ENCODE measurements around the gene HEATR3.

HEATR3 gene

DNA sequence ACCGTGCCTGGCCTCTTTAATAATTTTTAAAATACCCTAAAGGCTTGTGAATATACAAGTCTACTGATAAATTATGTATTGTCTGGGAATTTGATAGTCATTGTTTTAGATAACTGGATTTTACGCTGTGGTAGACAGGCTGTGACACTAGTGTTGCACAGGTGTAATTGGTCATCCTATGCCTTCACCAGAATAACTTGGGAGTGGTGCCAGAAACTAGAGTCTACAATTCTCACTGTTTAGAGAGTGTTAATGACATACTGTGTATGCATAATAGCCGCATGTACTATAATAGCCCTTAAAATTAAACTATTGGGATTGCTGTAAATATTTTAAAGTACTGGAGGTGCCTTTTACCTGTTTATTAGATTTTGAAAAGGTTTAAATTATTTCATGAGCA lies 29.3 kb upstream of the HEATR3 start:
- no peaks in the 10 kb centered on the region for H3K9me2 ChIP-seq (replicated peaks; ENCODE audit: control insufficient read depth, low read length)

DNA sequence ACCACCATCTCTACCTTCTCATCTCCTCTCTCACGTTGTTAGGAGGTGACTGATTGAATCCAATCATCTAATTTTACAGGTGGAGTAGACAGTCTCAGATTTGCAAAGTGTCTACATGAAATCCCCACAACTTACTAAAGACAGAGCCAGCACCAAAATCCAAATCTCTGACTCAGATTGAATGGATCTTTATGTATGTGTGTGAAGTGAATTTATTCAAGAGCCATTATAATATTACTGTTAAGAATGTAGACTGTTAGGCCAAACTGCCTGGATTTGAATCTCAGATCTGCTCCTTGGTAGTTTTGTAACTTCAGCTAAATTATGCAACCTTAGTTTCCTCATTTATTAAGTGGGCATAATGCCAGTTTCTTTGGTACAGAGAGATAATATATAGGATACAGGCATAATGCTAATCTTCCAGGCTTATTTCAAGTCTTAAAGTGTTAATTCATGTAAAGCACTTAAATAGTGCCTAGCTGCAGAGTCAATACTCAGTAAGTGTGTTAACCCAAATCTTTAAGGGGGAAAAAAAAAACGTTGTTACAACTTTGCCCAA lies 28.0 kb upstream of the HEATR3 start:
- Histone ChIP-seq H3K4me3 (ENCODE audit: low read length) (no peak overlapping the region), H3K9me2 (replicated peaks; ENCODE audit: control insufficient read depth, low read length) (no peaks in the 10 kb centered on the region), H3F3A (ENCODE audit: control insufficient read depth, insufficient read depth) (0 out of 2 replicates have a peak, but pooled peaks cover 3% of the 10 kb centered on the region), H4K20me1 (ENCODE audit: control insufficient read depth, insufficient read depth, low read depth, low read length) (no peaks in the 10 kb centered on the region), H3K27ac (ENCODE audit: low read depth, low read length) (no peak overlapping the region), H3K79me2 (ENCODE audit: control insufficient read depth, low read length) (no peaks in the 10 kb centered on the region), H3K4me2 (ENCODE audit: low read length) (no peak overlapping the region), H3K4me1 (ENCODE audit: control insufficient read depth, low read length) (no peaks in the 10 kb centered on the region), H3K36me3 (ENCODE audit: control insufficient read depth, low read length) (peaks cover 30% of the 10 kb centered on the region), H3K9me3 (ENCODE audit: control insufficient read depth, insufficient read depth, low read length) (no peaks in the 10 kb centered on the region), H3K27me3 (ENCODE audit: control insufficient read depth, low read length) (peaks cover 4% of the 10 kb centered on the region; the same call in 1 of the 2 replicates)
- TF ChIP-seq EZH2phosphoT487 (IDR thresholded peaks at IDR 0.05; ENCODE audit: borderline replicate concordance, low read length): no peak
- no peak for TF ChIP-seq CTCF (IDR thresholded peaks at IDR 0.05; ENCODE audit: low read depth, low read length, poor library complexity, severe bottlenecking)

More for the DNA sequence above, 29.3 kb upstream of the HEATR3 start:
- no peak overlapping the region for H3K4me3 ChIP-seq (ENCODE audit: low read length)
- H3K36me3 ChIP-seq (ENCODE audit: control insufficient read depth, low read length): peaks cover 40% of the 10 kb centered on the region
- H3K27ac ChIP-seq (ENCODE audit: low read depth, low read length): no peak overlapping the region
- no peaks in the 10 kb centered on the region for H3K4me1 ChIP-seq (ENCODE audit: control insufficient read depth, low read length)
- H3K9me3 ChIP-seq (ENCODE audit: control insufficient read depth, insufficient read depth, low read length): no peaks in the 10 kb centered on the region
- H3K4me2 ChIP-seq (ENCODE audit: low read length): no peak overlapping the region
- TF ChIP-seq CTCF (IDR thresholded peaks at IDR 0.05; ENCODE audit: low read depth, low read length, poor library complexity, severe bottlenecking) (no peak), EZH2phosphoT487 (IDR thresholded peaks at IDR 0.05; ENCODE audit: borderline replicate concordance, low read length) (no peak)
- H3K27me3 ChIP-seq (ENCODE audit: control insufficient read depth, low read length): no peaks in the 10 kb centered on the region
- H3F3A ChIP-seq (ENCODE audit: control insufficient read depth, insufficient read depth): 0 out of 2 replicates have a peak, but pooled peaks cover 3% of the 10 kb centered on the region
- H4K20me1 ChIP-seq (ENCODE audit: control insufficient read depth, insufficient read depth, low read depth, low read length): no peaks in the 10 kb centered on the region
- H3K79me2 ChIP-seq (ENCODE audit: control insufficient read depth, low read length): no peaks in the 10 kb centered on the region

DNA sequence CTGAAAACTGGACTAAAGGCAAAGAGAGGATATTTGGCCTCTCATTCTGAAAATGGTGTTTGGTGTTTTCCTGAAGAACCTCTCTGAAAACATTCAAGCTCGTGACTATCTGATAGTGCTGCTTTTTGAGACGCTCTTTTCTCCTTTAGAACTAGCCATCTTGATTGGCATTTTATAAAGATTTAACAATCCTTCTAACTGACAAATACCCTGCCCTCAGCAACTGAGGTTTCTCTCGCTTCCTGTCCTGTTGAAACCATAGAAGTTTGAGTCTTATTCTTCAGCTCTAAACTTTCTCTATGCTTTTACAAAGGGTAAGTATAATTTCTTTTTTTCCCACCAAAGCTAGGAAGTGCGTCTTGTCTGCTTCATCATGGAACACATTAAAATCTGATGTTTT lies 27.5 kb upstream of the HEATR3 start:
- no peaks in the 10 kb centered on the region for H3K4me1 ChIP-seq (ENCODE audit: control insufficient read depth, low read length)
- H3F3A ChIP-seq (ENCODE audit: control insufficient read depth, insufficient read depth): 0 out of 2 replicates have a peak, but pooled peaks cover 3% of the 10 kb centered on the region
- H3K36me3 ChIP-seq (ENCODE audit: control insufficient read depth, low read length): peaks cover 27% of the 10 kb centered on the region
- peaks cover 9% of the 10 kb centered on the region; the same call in 1 of the 2 replicates for H3K27me3 ChIP-seq (ENCODE audit: control insufficient read depth, low read length)
- H3K9me3 ChIP-seq (ENCODE audit: control insufficient read depth, insufficient read depth, low read length): no peaks in the 10 kb centered on the region
- H4K20me1 ChIP-seq (ENCODE audit: control insufficient read depth, insufficient read depth, low read depth, low read length): no peaks in the 10 kb centered on the region
- no peaks in the 10 kb centered on the region for H3K79me2 ChIP-seq (ENCODE audit: control insufficient read depth, low read length)
- H3K27ac ChIP-seq (ENCODE audit: low read depth, low read length): no peak overlapping the region
- H3K4me2 ChIP-seq (ENCODE audit: low read length): no peak overlapping the region
- TF ChIP-seq EZH2phosphoT487 (IDR thresholded peaks at IDR 0.05; ENCODE audit: borderline replicate concordance, low read length) (no peak), CTCF (IDR thresholded peaks at IDR 0.05; ENCODE audit: low read depth, low read length, poor library complexity, severe bottlenecking) (no peak)
- no peak overlapping the region for H3K4me3 ChIP-seq (ENCODE audit: low read length)
- no peaks in the 10 kb centered on the region for H3K9me2 ChIP-seq (replicated peaks; ENCODE audit: control insufficient read depth, low read length)

Measured in DOHH2 (cell line).